H1 (cell line): Measurements from ENCODE around the gene TSPAN2. TPM values are rescaled to one million over a fixed set of nuclear protein-coding genes. Genes with fewer than 3 reads are reported as not detected.

Source experiments
- CTCF ChIA-PET: fragments of 300-600 bp; sonication (Branson Sonifier 250); formaldehyde crosslinking; loops from one replicate; lab custom pipeline; 2021; ENCODE audit not compliant: partially characterized antibody; lab: Charles Lee
- POLR2A ChIA-PET: fragments of 300-600 bp; sonication (Branson Sonifier 250); formaldehyde crosslinking; loops from one replicate; lab custom pipeline; 2021; ENCODE audit warnings: inconsistent platforms; ENCODE audit not compliant: partially characterized antibody; lab: Charles Lee
- DNase-seq, 2 experiments: peaks; one replicate each; pipeline versions ENCODE4 v3.0.0 to v3.0.0-alpha.2; 2010 to 2022; ENCODE audit warnings: low spot score in 2 of 2, low read depth in 1 of 2, mixed read lengths in 1 of 2
- FAIRE-seq: peaks from 2 replicates; lab custom pipeline; 2011; peaks lifted over from hg19 to GRCh38; lab: Jason Lieb, UNC
- H2AFZ ChIP-seq: 2 replicates; pipeline ENCODE4 v1.8.1; 2012; ENCODE audit warnings: low read length, inconsistent platforms
- H2AK5ac ChIP-seq: 2 replicates; pipeline ENCODE4 v1.6.1; 2013; ENCODE audit warnings: low read depth, low read length
- H2BK120ac ChIP-seq: replicated peaks from 2 replicates; pipeline ENCODE3; 2013; ENCODE audit warnings: low read depth, low read length, inconsistent platforms
- H2BK12ac ChIP-seq: 2 replicates; pipeline ENCODE4 v1.6.1; 2013; ENCODE audit warnings: low read depth, low read length
- H2BK15ac ChIP-seq: 2 replicates; pipeline ENCODE4 v1.6.1; 2013; ENCODE audit warnings: low read length
- H2BK20ac ChIP-seq: 2 replicates; pipeline ENCODE4 v1.6.1; 2013; ENCODE audit warnings: low read length
- H2BK5ac ChIP-seq: 2 replicates; pipeline ENCODE4 v1.6.1; 2013; ENCODE audit warnings: low read depth, low read length
- H3K14ac ChIP-seq: 2 replicates; pipeline ENCODE4 v1.6.1; 2013; ENCODE audit warnings: inconsistent platforms; ENCODE audit not compliant: insufficient read length
- H3K18ac ChIP-seq: 2 replicates; pipeline ENCODE4 v1.6.1; 2013; ENCODE audit warnings: low read length; ENCODE audit errors: extremely low read depth
- H3K23ac ChIP-seq: 2 replicates; pipeline ENCODE4 v1.6.1; 2013; ENCODE audit warnings: inconsistent platforms; ENCODE audit not compliant: insufficient read length
- H3K23me2 ChIP-seq: 2 replicates; pipeline ENCODE4 v1.6.1; 2013; ENCODE audit warnings: low read depth, low read length
- H3K27ac ChIP-seq: 2 replicates; pipeline ENCODE4 v1.6.1; 2011; ENCODE audit warnings: low read depth, low read length, inconsistent platforms
- H3K27me3 ChIP-seq, 4 experiments: replicated peaks in 1 of 4; 1 replicate in 1 of 4; 2 replicates in 3 of 4; pipeline versions ENCODE4 v1.6.1 to v1.8.1; 2011 to 2013; ENCODE audit warnings: low read length in 3 of 4, mild to moderate bottlenecking in 3 of 4, inconsistent platforms in 2 of 4, mixed read lengths in 2 of 4, moderate library complexity in 1 of 4; ENCODE audit not compliant: control insufficient read depth in 3 of 4, insufficient read depth in 3 of 4; ENCODE audit errors: extremely low read depth in 1 of 4
- H3K36me3 ChIP-seq, 4 experiments: 2 replicates each; pipeline versions ENCODE4 v1.6.1 to v1.8.1; 2011 to 2013; ENCODE audit warnings: mild to moderate bottlenecking in 4 of 4, low read length in 3 of 4, moderate library complexity in 2 of 4, control low read depth in 1 of 4, inconsistent platforms in 1 of 4; ENCODE audit not compliant: insufficient read depth in 4 of 4, control insufficient read depth in 2 of 4
- H3K4ac ChIP-seq: replicated peaks from 2 replicates; pipeline ENCODE3; 2013; ENCODE audit warnings: low read length, low read depth, mixed read lengths, inconsistent platforms; ENCODE audit not compliant: insufficient read length
- H3K4me1 ChIP-seq, 4 experiments: replicated peaks in 1 of 4; 1 replicate in 1 of 4; 2 replicates in 3 of 4; pipeline versions ENCODE4 v1.6.1 to v1.8.1; 2011 to 2013; ENCODE audit warnings: low read length in 3 of 4, inconsistent platforms in 2 of 4, mixed read lengths in 1 of 4; ENCODE audit not compliant: insufficient read depth in 4 of 4, control insufficient read depth in 3 of 4
- H3K4me2 ChIP-seq, 2 experiments: 2 replicates each; pipeline versions ENCODE4 v1.6.1 to v1.8.1; 2011 to 2013; ENCODE audit warnings: low read depth in 2 of 2, low read length in 2 of 2, control low read depth in 1 of 2, inconsistent platforms in 1 of 2, mild to moderate bottlenecking in 1 of 2; ENCODE audit not compliant: insufficient read depth in 1 of 2
- H3K4me3 ChIP-seq, 4 experiments: fragments of 200-600, 300-600 bp in 1 of 4; sonication (generic), shearing (Covaris generic), sonication (Bioruptor Twin) in 1 of 4; 2 replicates each; pipeline versions ENCODE4 v1.5.1 to v1.8.1; 2011 to 2016; ENCODE audit warnings: low read length in 4 of 4, low read depth in 3 of 4, control low read depth in 2 of 4, inconsistent platforms in 2 of 4, mild to moderate bottlenecking in 2 of 4, mixed read lengths in 1 of 4, moderate library complexity in 1 of 4; ENCODE audit not compliant: insufficient read depth in 2 of 4; ENCODE audit errors: extremely low read depth in 1 of 4
- H3K56ac ChIP-seq: replicated peaks from 2 replicates; pipeline ENCODE3; 2013; ENCODE audit warnings: low read depth, mild to moderate bottlenecking, mixed read lengths, low read length, inconsistent platforms; ENCODE audit not compliant: insufficient read length
- H3K79me1 ChIP-seq: 2 replicates; pipeline ENCODE4 v1.6.1; 2013; ENCODE audit warnings: low read depth, low read length, control low read depth
- H3K79me2 ChIP-seq, 2 experiments: 2 replicates each; pipeline versions ENCODE4 v1.6.1 to v1.8.1; 2012 to 2013; ENCODE audit warnings: low read length in 2 of 2, mild to moderate bottlenecking in 2 of 2, inconsistent platforms in 1 of 2; ENCODE audit not compliant: insufficient read depth in 2 of 2, control insufficient read depth in 1 of 2
- H3K9ac ChIP-seq, 4 experiments: replicated peaks in 1 of 4; 1 replicate in 1 of 4; 2 replicates in 3 of 4; pipeline versions ENCODE4 v1.6.1 to v1.8.1; 2011 to 2013; ENCODE audit warnings: low read depth in 3 of 4, low read length in 3 of 4, control low read depth in 2 of 4, mild to moderate bottlenecking in 2 of 4, moderate library complexity in 2 of 4, inconsistent platforms in 1 of 4; ENCODE audit errors: extremely low read depth in 1 of 4
- H3K9me3 ChIP-seq, 2 experiments: 2 replicates each; pipeline versions ENCODE4 v1.6.1 to v1.8.1; 2012 to 2013; ENCODE audit warnings: mild to moderate bottlenecking in 2 of 2, moderate library complexity in 2 of 2, control low read depth in 1 of 2, inconsistent platforms in 1 of 2, low read depth in 1 of 2, low read length in 1 of 2, mixed read lengths in 1 of 2; ENCODE audit not compliant: insufficient read depth in 2 of 2
- H4K20me1 ChIP-seq, 2 experiments: replicated peaks in 1 of 2; 2 replicates each; pipeline versions ENCODE3 to v1.8.1; 2011 to 2013; ENCODE audit warnings: inconsistent platforms in 2 of 2, low read length in 2 of 2, mild to moderate bottlenecking in 1 of 2; ENCODE audit not compliant: insufficient read depth in 2 of 2, control insufficient read depth in 1 of 2
- H4K5ac ChIP-seq: 2 replicates; pipeline ENCODE4 v1.6.1; 2013; ENCODE audit warnings: low read length, low read depth, mixed read lengths, inconsistent platforms; ENCODE audit not compliant: insufficient read length
- H4K8ac ChIP-seq: 2 replicates; pipeline ENCODE4 v1.8.0; 2013; ENCODE audit warnings: mild to moderate bottlenecking, moderate library complexity, low read length, inconsistent platforms; ENCODE audit not compliant: insufficient read depth; ENCODE audit errors: extremely low read depth
- H4K91ac ChIP-seq: replicated peaks from 2 replicates; pipeline ENCODE3; 2013; ENCODE audit warnings: low read length, mixed read lengths, inconsistent platforms; ENCODE audit not compliant: insufficient read length
- EGR1 ChIP-seq: IDR thresholded peaks from 2 replicates; pipeline ENCODE4 v1.6.1; 2011; ENCODE audit warnings: low read depth, low read length, borderline replicate concordance
- WGBS, 2 experiments: shearing (Covaris generic) in 1 of 2; methylation state at CpG; one replicate each; pipeline versions ENCODE4 v1.1.6 to v1.1.7; 2013 to 2015; ENCODE audit warnings: low lambda C conversion rate in 2 of 2, mixed read lengths in 2 of 2, inconsistent platforms in 1 of 2, low coverage in 1 of 2, missing lambda C conversion rate in 1 of 2; ENCODE audit not compliant: insufficient replicate concordance in 2 of 2, insufficient coverage in 1 of 2, insufficient read length in 1 of 2; ENCODE audit errors: extremely low coverage in 1 of 2, missing lambda C conversion rate in 1 of 2; 5-methylcytosine and 5-hydroxymethylcytosine counted together
- polyA plus RNA-seq, 7 experiments: library from polyadenylated mRNA; depleted of rRNA in 3 of 7; stranded (reverse) in 5 of 7; unstranded in 2 of 7; fragments of >200 nt in 5 of 7; fragments of 200-250 nt in 2 of 7; gene quantifications; 1 replicate in 5 of 7; 2 replicates in 1 of 7; 4 replicates in 1 of 7; pipeline versions ENCODE4 v1.2.1 to v1.2.3, GENCODE V29; 2011 to 2013; ENCODE audit warnings: missing spikeins in 2 of 7, mixed read lengths in 2 of 7
- total RNA-seq: library from RNA; stranded (reverse); fragmentation: NEBNext Ultra II Directional; extraction: Animal tissue kit (Norgen Biotek cat#: 25700); gene quantifications from 2 replicates; pipeline ENCODE4 v1.2.1, GENCODE V29; 2021

The TSPAN2 gene
- total and polyA plus RNA-seq, 2 of the 8 experiments (the other 6 are each of a cell fraction or from before 2014, with no cell fraction given), result 7.4 to 14.2 TPM

GRCh38 chr1:115063228-115063901, 25.9 kb downstream of the TSPAN2 start:
- no peak overlapping the region for H2AFZ ChIP-seq
- no peaks in the 10 kb centered on the region for H4K20me1 ChIP-seq
- H2AK5ac ChIP-seq, result no peak overlapping the region
- POLR2A ChIA-PET, result no interaction called here
- no peaks in the 10 kb centered on the region; a peak in 1 of 7 replicates for H3K4me1 ChIP-seq
- H4K91ac ChIP-seq, result no peak overlapping the region
- no peak overlapping the region for H2BK120ac ChIP-seq
- no peak overlapping the region for H3K9ac ChIP-seq
- H3K4ac ChIP-seq, result no peak overlapping the region
- no peak for TF ChIP-seq EGR1
- H4K8ac ChIP-seq, result no peak overlapping the region
- no peak overlapping the region for H3K4me2 ChIP-seq
- H3K4me3 ChIP-seq, result no peak overlapping the region
- H2BK12ac ChIP-seq, result no peak overlapping the region
- no peak for DNase-seq
- H3K14ac ChIP-seq, result no peak overlapping the region
- no peaks in the 10 kb centered on the region for H3K79me1 ChIP-seq
- no peak overlapping the region for H2BK5ac ChIP-seq
- CTCF ChIA-PET, result no interaction called here
- no peak overlapping the region for H3K27ac ChIP-seq
- no peaks in the 10 kb centered on the region for H3K79me2 ChIP-seq
- H2BK20ac ChIP-seq, result no peak overlapping the region
- no peaks in the 10 kb centered on the region for H3K36me3 ChIP-seq
- FAIRE-seq, result no peak
- no peak overlapping the region for H3K23ac ChIP-seq
- H3K56ac ChIP-seq, result no peak overlapping the region
- H3K9me3 ChIP-seq, result no peaks in the 10 kb centered on the region
- 94% methylated on average over 7 of the region's 7 CpGs; no CpG with 5 or more reads in 1 of the 2 experiments for WGBS, 2 experiments
- H3K18ac ChIP-seq, result no peak overlapping the region
- no peaks in the 10 kb centered on the region for H3K27me3 ChIP-seq
- H3K23me2 ChIP-seq, result no peaks in the 10 kb centered on the region
- no peak overlapping the region for H4K5ac ChIP-seq
- no peak overlapping the region for H2BK15ac ChIP-seq
